HG03575 (cell line): ENCODE results near the gene KRTAP4-5.
"Not testable (repeated sequence)": the region's sequence is repeated elsewhere in the genome, so short reads cannot be mapped to it uniquely, and the experiment has no call there.

Source experiments
- ATAC-seq: cut with Tn5 transposase; IDR thresholded peaks from one replicate; pipeline ENCODE4 v1.9.1; 2021; ENCODE audit not compliant: unreplicated experiment, insufficient number of reproducible peaks, low FRiP score; ENCODE audit errors: extremely low read depth

The KRTAP4-5 gene

GRCh38 chr17:41118721-41119120 is 30.9 kb downstream of the KRTAP4-5 start:
- no peak for ATAC-seq

GRCh38 chr17:41117846-41118386 is 31.7 kb downstream of the KRTAP4-5 start, which contains the start of gene KRTAP4-11:
KRTAP4-11 (minus strand) TSS chr17:41118373; CDS start chr17:41118315, 58 bp downstream.
- ATAC-seq: not testable (repeated sequence)

DNA sequence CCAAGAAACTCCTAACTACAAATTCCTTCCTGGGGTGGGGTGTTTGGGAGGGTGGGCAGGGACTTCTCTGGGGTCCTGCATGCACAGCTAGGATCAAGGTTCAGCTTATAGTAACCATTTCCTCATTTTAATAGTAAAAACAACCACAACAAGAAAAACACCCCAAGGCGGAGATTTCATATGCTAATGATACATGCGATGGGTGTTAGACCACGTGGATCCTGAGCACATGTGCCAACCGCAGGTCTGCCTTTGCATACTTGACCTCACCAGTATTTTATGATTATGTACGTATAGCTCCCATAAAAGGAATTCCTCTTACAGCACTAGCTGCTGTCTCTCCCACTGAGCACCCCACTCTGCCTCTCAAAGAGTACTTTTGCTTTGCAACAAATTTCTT is 33.3 kb downstream of the KRTAP4-5 start:
- ATAC-seq: no peak

DNA sequence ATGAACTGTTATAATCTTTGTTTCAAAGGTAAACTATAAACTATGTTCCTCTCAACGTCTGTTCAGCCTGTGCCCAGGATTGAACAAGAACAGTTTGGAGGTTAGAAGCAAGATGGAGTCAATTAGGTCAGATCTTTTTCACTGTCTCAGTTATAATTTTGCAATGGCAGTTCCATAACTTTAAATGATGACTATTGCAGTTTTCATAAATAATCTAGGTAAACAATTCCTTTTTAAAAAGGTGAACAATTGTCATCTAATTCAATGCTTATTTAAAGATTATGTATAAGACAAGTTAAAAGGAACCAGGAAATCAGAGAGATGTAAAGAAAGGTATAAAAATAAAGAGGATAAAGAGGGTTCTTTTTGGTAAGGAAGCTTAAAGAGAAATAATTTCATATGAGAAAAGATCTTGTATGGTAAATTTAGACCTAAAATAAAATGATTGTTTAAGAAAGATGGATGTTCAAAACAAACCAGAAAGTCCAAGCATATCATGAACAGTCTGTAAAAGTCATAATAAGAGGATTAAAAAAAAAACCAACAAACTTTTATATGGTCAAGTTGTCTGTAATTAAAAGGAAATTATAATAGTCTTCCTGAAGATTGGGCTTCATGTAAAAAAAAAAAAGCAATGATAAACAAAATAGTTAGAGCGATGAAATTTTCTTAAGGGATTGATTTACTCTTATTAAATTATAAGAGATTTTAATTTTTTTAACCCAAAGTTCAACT is 38.3 kb downstream of the KRTAP4-5 start:
- ATAC-seq: no peak

DNA sequence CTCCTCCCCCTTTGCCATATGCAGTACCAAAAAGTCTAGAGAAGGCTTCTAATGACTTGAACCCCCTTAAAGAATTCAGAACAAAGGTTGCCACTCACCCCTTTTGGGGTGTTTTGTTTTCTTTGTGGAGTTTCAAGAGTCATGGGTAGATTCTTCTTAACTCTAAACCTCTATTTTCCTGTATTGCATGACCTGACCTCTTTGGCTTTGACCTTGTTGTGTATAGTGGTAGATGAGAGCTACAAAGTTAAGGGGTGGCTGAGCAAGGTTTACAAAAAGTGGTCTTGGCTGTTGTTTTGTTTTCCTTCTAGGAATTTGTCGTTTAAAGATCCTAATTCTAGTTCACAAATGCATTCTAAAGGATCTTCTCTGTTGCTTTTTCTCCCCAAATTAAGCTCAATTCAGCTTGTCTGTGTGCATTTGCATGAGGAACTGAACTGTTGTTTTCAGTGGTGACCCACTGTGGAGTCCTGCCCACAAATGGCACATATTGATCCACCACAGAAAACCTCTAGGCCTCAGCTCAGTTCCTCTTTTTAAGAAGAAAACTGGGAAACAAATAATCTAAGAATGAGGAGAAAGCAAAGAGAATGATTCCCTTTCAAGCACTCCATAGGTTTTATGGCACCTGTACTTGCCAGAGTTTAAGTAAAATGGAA is 40.8 kb downstream of the KRTAP4-5 start:
- ATAC-seq: not testable (repeated sequence)

GRCh38 chr17:41107941-41108450 is 41.6 kb downstream of the KRTAP4-5 start:
- ATAC-seq: no peak

DNA sequence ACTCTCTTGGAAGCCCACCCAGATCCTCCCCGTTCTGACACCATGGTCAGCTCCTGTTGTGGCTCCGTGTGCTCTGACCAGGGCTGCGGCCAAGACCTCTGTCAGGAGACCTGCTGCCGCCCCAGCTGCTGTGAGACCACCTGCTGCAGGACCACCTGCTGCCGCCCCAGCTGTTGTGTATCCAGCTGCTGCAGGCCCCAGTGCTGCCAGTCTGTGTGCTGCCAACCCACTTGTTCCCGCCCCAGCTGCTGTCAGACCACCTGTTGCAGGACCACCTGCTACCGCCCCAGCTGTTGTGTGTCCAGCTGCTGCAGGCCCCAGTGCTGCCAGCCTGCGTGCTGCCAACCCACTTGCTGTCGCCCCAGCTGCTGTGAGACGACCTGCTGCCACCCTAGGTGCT is 44.3 kb downstream of the KRTAP4-5 start, which contains the start of gene KRTAP4-9:
Gene KRTAP4-9, plus strand, starts transcription at position 43 of the 400 bp plus-strand sequence. Its CDS starts 0 bp downstream, at position 43.
- not testable (repeated sequence) for ATAC-seq

DNA sequence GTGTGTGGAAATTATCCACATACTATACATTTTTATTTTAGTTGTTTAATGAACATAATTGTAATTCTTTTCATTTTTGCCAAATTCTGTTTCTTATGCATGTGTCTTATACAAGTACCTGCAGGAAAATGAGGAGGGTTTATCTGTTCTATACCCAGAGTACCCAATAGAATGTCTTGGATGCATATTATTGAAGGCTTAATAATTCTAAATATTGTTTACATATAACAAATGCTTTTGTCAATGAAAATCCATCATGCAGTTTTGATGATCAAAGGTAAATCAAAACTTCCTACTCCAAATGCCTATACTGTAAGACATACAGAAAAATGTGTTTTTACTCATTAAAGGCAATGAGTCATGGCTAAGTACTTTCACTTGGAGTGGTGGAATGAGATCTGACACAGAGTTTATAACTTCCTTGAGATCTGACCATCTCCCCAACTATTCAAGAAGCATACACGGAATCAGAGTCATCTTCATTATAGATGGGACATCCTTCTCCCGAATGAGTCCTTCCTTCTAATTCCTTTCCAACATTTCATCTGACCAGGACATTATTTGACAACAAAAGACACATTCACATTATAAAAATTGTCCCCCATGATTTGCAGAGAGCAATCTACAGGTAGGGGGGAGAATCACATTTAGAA is 45.1 kb downstream of the KRTAP4-5 start:
- ATAC-seq: not testable (repeated sequence)

GRCh38 chr17:41103896-41104295 is 45.7 kb downstream of the KRTAP4-5 start:
- ATAC-seq: no peak

DNA sequence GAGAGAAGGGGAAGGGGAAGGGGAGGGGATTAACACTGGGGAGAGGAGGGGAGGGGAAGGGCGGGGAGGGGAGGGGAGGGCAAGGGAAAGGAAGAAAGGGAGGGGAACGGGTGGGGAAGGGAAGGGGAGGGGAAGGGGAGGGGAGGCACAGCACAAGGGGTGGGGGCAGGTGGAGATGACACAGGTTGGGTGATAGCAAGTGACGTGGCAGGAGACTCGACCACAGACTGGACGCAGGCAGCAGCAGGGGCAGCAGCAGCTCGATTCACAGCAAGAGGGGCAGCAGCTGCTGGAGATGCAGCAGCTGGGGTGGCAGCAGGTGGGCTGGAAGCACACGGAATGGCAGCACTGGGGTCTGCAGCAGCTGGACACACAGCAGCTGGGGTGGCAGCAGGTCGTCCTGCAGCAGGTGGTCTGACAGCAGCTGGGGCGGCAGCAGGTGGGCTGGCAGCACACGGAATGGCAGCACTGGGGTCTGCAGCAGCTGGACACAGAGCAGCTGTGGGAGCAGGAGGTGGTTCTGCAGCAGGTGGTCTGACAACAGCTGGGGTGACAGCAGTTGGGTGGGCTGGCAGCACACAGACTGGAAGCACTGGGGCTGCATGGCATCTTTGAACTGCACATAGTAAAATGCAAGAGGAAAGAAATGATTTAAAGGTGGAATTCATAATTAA is 47.9 kb downstream of the KRTAP4-5 start, which contains the start of gene KRTAP4-16:
Gene KRTAP4-16, minus strand, starts transcription at position 624 of the 674 bp plus-strand sequence. Its CDS starts 0 bp downstream, at position 624.
- no peak for ATAC-seq

DNA sequence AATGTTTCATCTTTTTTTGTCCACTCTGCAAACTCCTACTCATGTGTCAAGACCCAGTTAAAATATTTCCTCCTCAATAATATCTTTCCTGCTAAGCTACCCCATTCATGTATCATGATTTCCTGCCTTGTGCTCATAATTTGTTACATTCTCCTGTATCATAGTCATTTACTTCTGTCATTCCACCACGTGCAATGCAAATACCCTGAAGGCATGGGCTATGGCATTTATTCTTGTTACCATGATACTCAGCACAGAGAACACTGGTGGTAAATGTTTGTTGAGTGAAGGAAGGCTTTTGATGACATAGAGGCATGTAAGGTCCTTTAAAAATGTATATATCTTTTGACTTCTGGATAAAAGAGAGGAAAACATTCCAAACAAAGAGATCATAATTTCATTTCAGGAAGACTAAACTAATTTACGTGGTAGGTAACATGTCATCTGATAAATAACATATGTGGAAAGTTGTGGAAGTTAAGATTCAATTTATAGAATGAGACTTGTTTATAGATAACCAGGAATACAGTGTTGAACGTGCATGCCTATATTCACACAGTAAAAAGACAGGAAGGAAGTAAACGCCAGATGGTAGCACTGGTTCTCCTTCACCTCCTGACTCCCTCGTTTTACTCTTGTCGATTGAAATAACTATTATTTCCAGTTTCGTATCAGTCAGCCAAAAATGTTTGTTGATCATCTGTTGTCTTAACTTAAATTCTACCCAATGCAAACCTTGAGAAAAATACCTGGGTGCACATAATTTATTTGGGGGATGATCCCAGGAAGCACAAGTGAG is 49.7 kb downstream of the KRTAP4-5 start:
- not testable (repeated sequence) for ATAC-seq
